ENCODE data around the gene SLC25A28. TPM values are rescaled to one million over a fixed set of nuclear protein-coding genes. Genes with fewer than 3 reads are reported as not detected.

The SLC25A28 gene
- total and polyA plus RNA-seq, 2 donors (not counting 1 experiment from before 2014, with no cell fraction given) = 96.4 to 224 TPM

GRCh38 chr10:99623919-99624318 lies 3.7 kb upstream of the SLC25A28 start:
- Histone ChIP-seq H3K4me1 (ENCODE audit: control insufficient read depth in 2 of 2, insufficient read depth in 2 of 2, low read length in 2 of 2) (peaks cover 6 to 15% of the 10 kb centered on the region in 2 donors), H3K4me2 (replicated peaks; ENCODE audit: low read depth, low read length, poor library complexity, severe bottlenecking) (no peak overlapping the region), H3K9me3 (ENCODE audit: control extremely low read depth in 1 of 3, control insufficient read depth in 2 of 3, insufficient read depth in 1 of 3, low read length in 2 of 3) (no peaks in the 10 kb centered on the region), H3K27me3 (replicated peaks in 1 of 4; ENCODE audit: control extremely low read depth in 1 of 4, control insufficient read depth in 3 of 4, insufficient read depth in 4 of 4, low read length in 3 of 4) (no peaks in the 10 kb centered on the region), H2AFZ (ENCODE audit: insufficient read depth, low read depth, low read length, poor library complexity, severe bottlenecking) (no peak overlapping the region), H3K4me3 (ENCODE audit: control extremely low read depth in 1 of 5, extremely low read depth in 1 of 5, insufficient read depth in 1 of 5, low read depth in 2 of 5, low read length in 4 of 5) (no peak overlapping the region), H3K9ac (ENCODE audit: low read length) (no peak overlapping the region), H4K20me1 (ENCODE audit: control insufficient read depth, insufficient read depth, low read length, poor library complexity, severe bottlenecking) (no peaks in the 10 kb centered on the region), H3K27ac (ENCODE audit: low read length in 2 of 2) (no peak overlapping the region), H3K79me2 (ENCODE audit: control insufficient read depth, insufficient read depth, low read length) (peaks cover 6% of the 10 kb centered on the region), H3K36me3 (replicated peaks in 1 of 2; ENCODE audit: control extremely low read depth in 1 of 2, control insufficient read depth in 1 of 2, extremely low read depth in 1 of 2, insufficient read depth in 2 of 2, low read length in 1 of 2) (no peaks in the 10 kb centered on the region)
- Mint-ChIP-seq H3K27ac (no peak overlapping the region), H3K4me3 (no peak overlapping the region), H3K9me3 (ENCODE audit: insufficient read depth) (no peaks in the 10 kb centered on the region), H3K4me1 (peaks cover 18% of the 10 kb centered on the region), H3K27me3 (peaks cover 4% of the 10 kb centered on the region)
- TF ChIP-seq, protein P1, sequence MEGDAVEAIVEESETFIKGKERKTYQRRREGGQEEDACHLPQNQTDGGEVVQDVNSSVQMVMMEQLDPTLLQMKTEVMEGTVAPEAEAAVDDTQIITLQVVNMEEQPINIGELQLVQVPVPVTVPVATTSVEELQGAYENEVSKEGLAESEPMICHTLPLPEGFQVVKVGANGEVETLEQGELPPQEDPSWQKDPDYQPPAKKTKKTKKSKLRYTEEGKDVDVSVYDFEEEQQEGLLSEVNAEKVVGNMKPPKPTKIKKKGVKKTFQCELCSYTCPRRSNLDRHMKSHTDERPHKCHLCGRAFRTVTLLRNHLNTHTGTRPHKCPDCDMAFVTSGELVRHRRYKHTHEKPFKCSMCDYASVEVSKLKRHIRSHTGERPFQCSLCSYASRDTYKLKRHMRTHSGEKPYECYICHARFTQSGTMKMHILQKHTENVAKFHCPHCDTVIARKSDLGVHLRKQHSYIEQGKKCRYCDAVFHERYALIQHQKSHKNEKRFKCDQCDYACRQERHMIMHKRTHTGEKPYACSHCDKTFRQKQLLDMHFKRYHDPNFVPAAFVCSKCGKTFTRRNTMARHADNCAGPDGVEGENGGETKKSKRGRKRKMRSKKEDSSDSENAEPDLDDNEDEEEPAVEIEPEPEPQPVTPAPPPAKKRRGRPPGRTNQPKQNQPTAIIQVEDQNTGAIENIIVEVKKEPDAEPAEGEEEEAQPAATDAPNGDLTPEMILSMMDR (IDR thresholded peaks at IDR 0.05) = peak; percentile 4
- TF ChIP-seq EZH2 (IDR thresholded peaks at IDR 0.05; ENCODE audit: borderline replicate concordance, insufficient read depth, low read depth, low read length, poor library complexity, severe bottlenecking) = no peak
- ChIA-PET POLR2A (interaction anchor here (0.7 kb wide), 1 partner anchor 1489 kb away, joined by 3 read pairs; the partner anchor contains the start of gene R3HCC1L), CTCF (interaction anchor here (0.9 to 3.8 kb wide), 3 partner anchors 12 to 63 kb away, joined by 3 to 23 read pairs (median 3); no protein-coding TSS in a partner anchor)
- DNase-seq (no peak), ATAC-seq (ENCODE audit: low read depth) (no peak)
- intact Hi-C loops (cut with micrococcal nuclease) = loop anchor here (5.0 kb wide), 3 partner anchors 88 to 1887 kb away; partner anchors contain the start of genes LZTS2 and ZFYVE27

- Histone ChIP-seq H4K20me1 (ENCODE audit: control insufficient read depth, insufficient read depth, low read length, poor library complexity, severe bottlenecking) (peaks cover 10% of the 10 kb centered on the region), H3K4me3 (ENCODE audit: control extremely low read depth in 1 of 5, extremely low read depth in 1 of 5, insufficient read depth in 1 of 5, low read depth in 2 of 5, low read length in 4 of 5) (peak overlapping the region; percentile 57 to 88 (median 76)), H3K27me3 (replicated peaks in 1 of 4; ENCODE audit: control extremely low read depth in 1 of 4, control insufficient read depth in 3 of 4, insufficient read depth in 4 of 4, low read length in 3 of 4) (no peaks in the 10 kb centered on the region), H3K79me2 (ENCODE audit: control insufficient read depth, insufficient read depth, low read length) (peaks cover 25% of the 10 kb centered on the region), H3K4me1 (ENCODE audit: control insufficient read depth in 2 of 2, insufficient read depth in 2 of 2, low read length in 2 of 2) (peaks cover 27 to 35% of the 10 kb centered on the region in 2 donors), H3K9me3 (ENCODE audit: control extremely low read depth in 1 of 3, control insufficient read depth in 2 of 3, insufficient read depth in 1 of 3, low read length in 2 of 3) (no peaks in the 10 kb centered on the region), H2AFZ (ENCODE audit: insufficient read depth, low read depth, low read length, poor library complexity, severe bottlenecking) (peak overlapping the region; percentile 89), H3K27ac (ENCODE audit: low read length in 2 of 2) (peak overlapping the region; percentile 95 to 96), H3K4me2 (replicated peaks; ENCODE audit: low read depth, low read length, poor library complexity, severe bottlenecking) (peak overlapping the region; percentile 90), H3K36me3 (replicated peaks in 1 of 2; ENCODE audit: control extremely low read depth in 1 of 2, control insufficient read depth in 1 of 2, extremely low read depth in 1 of 2, insufficient read depth in 2 of 2, low read length in 1 of 2) (no peaks in the 10 kb centered on the region), H3K9ac (ENCODE audit: low read length) (peak overlapping the region; percentile 95)
- peak overlapping the region; percentile 90 for H3K27ac Mint-ChIP-seq
- peaks cover 39% of the 10 kb centered on the region for H3K4me1 Mint-ChIP-seq
- ChIA-PET CTCF (interaction anchor here (1.0 to 15.3 kb wide), 3 partner anchors 10 to 60 kb away, joined by 5 to 353 read pairs (median 23); partner anchors contain the start of gene ENTPD7), POLR2A (interaction anchor here (2.3 kb wide), 1 partner anchor 38 kb away, joined by 12 read pairs; the partner anchor contains the start of gene ENTPD7)
- H3K4me3 Mint-ChIP-seq = peak overlapping the region; percentile 81
- no peak for DNase-seq
- intact Hi-C loops (cut with micrococcal nuclease) = loop anchor here (2.0 to 5.0 kb wide), 4 partner anchors 91 to 1884 kb away; partner anchors contain the start of genes HPS1, LZTS2 and ZFYVE27
- no peak for TF ChIP-seq EZH2 (IDR thresholded peaks at IDR 0.05; ENCODE audit: borderline replicate concordance, insufficient read depth, low read depth, low read length, poor library complexity, severe bottlenecking)
- TF ChIP-seq, protein P1 (IDR thresholded peaks at IDR 0.05) = no peak
- WGBS (ENCODE audit: insufficient coverage) = 7% methylated on average over 26 of the region's 31 CpGs
- H3K27me3 Mint-ChIP-seq = no peaks in the 10 kb centered on the region
- H3K9me3 Mint-ChIP-seq (ENCODE audit: insufficient read depth) = no peaks in the 10 kb centered on the region
- no peak for ATAC-seq (ENCODE audit: low read depth)
Observed at GRCh38 chr10:99621454-99622251, 1.4 kb upstream of the SLC25A28 start.
